GM18861 (cell line): ENCODE measurements around the gene ACP6.
"Not testable (repeated sequence)": the region's sequence is repeated elsewhere in the genome, so short reads cannot be mapped to it uniquely, and the experiment has no call there.

Experiments used
- ATAC-seq: cut with Tn5 transposase; IDR thresholded peaks from one replicate; pipeline ENCODE4 v1.9.1; 2021; ENCODE audit not compliant: unreplicated experiment

ACP6 gene

DNA sequence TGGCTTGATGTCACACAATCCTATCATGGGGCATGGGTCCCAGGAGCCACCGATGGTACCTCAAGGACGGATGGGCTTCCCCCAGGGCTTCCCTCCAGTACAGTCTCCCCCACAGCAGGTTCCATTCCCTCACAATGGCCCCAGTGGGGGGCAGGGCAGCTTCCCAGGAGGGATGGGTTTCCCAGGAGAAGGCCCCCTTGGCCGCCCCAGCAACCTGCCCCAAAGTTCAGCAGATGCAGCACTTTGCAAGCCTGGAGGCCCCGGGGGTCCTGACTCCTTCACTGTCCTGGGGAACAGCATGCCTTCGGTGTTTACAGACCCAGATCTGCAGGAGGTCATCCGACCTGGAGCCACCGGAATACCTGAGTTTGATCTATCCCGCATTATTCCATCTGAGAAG lies 46.3 kb downstream of the ACP6 start:
- no peak for ATAC-seq

DNA sequence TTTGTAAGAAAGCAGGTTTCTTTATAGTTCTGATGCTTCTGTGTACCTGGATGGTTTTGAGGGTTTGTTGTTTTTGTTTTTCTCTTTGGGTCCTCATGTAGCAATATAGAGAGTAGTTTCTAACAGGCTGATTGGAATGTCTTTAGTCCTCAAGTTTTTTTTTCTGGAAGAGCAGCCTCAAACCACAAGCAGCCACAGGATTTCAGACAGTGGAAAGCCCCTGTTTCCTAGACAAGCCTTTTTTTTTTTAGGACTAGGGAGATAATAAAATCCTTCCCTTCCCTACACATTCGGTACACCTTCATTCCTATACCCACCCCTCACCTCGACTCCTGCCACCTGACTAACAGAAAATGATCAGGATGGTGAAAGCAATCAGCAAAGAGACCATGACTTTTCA lies 47.6 kb downstream of the ACP6 start:
- no peak for ATAC-seq

DNA sequence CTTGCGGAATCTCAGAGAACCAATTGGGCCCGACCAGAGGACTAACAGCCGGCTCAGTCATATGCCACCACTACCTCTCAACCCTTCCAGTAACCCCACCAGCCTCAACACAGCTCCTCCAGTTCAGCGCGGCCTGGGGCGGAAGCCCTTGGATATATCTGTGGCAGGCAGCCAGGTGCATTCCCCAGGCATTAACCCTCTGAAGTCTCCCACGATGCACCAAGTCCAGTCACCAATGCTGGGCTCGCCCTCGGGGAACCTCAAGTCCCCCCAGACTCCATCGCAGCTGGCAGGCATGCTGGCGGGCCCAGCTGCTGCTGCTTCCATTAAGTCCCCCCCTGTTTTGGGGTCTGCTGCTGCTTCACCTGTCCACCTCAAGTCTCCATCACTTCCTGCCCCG lies 49.8 kb downstream of the ACP6 start:
- ATAC-seq, result no peak

DNA sequence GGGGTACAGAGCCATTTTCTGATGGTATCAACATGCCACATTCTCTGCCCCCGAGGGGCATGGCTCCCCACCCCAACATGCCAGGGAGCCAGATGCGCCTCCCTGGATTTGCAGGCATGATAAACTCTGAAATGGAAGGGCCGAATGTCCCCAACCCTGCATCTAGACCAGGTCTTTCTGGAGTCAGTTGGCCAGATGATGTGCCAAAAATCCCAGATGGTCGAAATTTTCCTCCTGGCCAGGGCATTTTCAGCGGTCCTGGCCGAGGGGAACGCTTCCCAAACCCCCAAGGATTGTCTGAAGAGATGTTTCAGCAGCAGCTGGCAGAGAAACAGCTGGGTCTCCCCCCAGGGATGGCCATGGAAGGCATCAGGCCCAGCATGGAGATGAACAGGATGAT lies 50.6 kb downstream of the ACP6 start:
- no peak for ATAC-seq

DNA sequence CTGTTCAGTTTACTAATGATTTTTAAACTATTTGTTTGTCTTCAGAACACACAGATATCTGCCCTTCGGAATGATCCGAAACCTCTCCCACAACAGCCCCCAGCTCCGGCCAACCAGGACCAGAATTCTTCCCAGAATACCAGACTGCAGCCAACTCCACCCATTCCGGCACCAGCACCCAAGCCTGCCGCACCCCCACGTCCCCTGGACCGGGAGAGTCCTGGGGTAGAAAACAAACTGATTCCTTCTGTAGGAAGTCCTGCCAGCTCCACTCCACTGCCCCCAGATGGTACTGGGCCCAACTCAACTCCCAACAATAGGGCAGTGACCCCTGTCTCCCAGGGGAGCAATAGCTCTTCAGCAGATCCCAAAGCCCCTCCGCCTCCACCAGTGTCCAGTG lies 51.6 kb downstream of the ACP6 start:
- no peak for ATAC-seq

DNA sequence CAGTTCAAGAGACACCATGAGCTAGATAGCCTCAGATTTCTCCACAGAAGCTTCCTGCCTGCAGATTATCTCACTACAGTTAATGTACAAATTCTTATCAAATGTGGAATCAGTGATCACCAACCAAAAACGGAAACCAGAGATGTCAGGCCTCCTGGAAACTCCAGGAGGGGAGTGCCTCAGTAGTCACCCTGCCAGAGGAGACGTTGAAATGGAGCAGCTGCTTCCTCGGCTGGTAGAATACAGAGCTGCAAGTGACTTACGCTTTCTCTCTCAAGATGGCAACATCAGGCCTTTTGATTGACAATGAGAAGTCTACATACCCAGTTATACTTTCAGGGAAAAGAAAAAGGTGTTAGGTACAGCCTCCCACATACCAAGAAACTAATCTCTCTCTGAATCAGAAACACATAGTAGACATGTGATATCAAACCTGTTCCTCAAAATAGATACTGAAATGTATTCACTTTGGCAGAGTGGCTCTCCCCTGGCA lies 52.2 kb downstream of the ACP6 start:
- ATAC-seq, result no peak

DNA sequence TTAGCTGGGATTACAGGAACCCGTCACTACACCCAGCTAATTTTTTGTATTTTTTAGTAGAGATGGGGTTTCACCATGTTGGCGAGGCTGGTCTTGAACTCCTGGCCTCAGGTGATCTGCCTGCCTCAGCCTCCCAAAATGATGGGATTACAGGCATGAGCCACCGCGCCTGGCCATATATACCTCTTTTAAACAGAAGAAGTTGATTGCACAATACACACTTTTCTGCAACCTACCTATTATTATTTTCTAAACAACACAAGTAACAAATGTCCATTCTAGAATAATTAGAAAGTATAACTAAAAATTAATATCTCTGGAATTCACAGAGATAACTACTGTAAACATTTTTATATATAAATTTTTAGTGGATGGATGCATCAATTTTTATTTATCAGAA lies 55.4 kb downstream of the ACP6 start:
- ATAC-seq, result not testable (repeated sequence)

DNA sequence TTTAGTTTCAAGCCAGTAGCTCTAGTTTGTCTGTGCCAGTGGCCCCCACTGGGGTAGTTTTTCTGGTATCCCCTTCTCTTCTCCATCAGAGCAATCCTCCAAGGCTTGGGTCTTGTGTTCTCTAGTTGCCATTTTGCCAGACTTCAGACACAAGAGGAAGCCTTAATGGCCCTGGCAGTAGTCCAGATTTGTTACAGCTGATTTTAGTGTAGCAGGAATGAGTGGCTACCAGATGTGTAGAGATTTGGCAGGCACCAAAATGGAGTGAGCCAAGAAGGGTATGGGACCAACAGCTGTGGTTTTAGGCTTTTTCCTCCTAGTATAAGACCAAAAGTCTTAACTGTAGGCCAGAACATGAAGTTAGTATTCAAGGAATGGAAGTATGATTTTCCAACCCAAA lies 56.8 kb downstream of the ACP6 start:
- no peak for ATAC-seq

DNA sequence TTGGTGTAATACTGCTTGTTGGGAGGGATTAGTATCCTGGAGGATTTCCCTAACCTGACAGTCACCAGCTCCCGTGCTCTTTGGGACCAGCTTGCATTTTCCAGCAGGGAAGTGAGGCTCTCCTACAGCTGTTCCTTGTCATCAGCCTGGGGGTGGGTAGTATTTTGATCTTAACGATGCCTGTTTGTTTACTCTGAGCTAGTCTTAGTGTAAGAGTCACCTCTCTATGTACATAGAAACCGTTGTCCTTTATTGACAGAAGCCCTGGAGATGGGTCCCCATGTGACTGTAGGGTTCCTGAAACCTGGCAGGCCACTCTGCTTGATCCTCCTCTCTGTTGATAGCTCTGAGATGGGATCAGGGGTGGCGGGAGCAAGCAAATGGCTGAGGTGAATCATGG lies 58.0 kb downstream of the ACP6 start:
- ATAC-seq, result no peak

DNA sequence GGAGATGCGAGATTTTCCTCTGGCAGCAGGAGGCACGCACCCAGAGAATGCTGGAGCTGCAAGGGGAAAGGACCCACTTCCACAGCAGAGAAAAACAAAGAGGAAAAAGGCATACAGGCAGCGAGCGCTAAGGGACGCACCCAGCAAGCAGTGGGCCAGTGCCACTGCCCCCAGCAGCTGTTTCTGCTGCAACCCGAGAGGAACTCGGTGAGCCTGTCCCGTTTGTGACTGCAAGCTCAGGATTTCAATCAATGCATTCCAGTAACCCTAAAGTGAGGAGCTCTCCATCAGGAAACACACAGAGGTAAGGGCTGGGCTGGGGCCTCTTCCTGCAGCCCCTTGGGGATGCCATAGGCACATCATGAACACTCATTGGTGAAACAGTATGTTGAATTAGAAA lies 58.7 kb downstream of the ACP6 start:
- no peak for ATAC-seq

DNA sequence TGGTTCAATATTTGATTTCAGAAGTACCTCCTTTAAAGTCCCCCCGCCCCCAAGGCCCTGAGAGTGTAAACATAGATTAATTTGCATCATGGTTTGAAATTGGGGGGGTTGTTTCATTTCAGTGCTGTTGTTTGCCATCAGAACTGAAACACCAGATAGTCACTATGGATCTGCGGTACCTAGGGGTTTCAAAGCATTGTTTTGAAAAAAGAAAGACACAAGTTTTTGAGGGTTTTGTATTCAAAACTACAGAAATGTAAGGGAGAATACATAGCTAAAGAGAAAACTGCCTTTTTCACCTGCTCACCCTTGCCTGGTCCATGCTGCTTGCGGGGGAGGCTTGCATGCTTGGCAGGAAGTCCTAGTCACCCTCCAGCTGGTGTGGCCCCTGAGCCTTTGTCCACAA lies 59.3 kb downstream of the ACP6 start:
- ATAC-seq, result peak; percentile 60

DNA sequence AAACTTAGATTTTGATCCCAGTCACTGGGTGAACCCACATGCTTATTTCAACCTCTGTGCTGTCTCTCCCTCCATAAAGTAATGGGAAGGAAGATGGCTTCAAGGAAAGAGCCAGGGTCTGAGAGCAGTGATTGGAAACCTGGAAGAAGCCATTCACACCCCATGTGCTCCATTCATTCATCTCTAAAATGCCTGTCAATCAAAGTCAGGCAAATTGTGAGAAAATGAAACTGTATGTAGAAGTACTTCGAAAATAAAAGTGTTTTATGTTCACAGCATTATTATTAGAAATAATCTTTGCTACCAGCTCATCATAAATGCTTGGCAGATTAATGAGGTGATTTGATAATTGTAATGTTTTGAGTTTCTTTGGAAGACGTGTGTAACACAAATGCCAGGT lies 61.0 kb downstream of the ACP6 start:
- ATAC-seq, result no peak

DNA sequence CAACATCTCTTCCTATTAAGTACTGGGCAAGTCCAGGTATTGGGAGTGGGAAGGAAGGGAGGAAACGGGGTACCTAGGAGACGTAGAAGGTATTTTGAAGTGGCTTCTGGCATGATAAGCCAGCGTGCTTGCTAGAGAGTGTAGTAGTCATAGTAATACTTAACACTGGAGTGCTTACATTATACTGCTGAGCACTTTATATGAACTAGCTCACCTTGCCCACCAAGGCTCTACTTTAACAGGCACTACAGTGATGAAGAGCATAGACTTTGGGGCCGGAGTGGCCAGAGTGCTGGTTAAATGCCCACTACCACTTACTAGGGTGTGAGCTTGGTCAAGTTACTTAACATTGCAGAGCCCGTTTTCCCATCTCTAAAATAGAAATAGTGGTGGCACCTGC lies 61.7 kb downstream of the ACP6 start:
- no peak for ATAC-seq

DNA sequence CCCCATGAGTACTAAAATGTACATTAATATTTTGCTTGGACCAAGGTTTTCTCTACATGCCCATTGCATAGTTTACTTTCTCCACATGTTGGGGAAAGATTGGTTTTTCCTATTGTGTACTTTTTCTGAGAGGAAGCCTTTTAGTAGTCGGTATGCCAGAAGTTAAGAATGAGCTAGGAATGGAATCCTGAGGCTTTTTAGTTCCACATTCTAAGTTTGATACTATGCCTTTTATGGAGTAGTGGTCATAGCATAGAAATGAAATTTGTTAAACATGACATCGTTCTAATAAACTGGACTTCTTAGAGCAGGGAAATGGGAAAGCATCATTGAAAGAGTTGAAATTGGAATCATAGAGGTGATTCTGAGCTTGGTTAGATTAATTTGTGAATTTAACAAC lies 64.7 kb downstream of the ACP6 start:
- ATAC-seq, result no peak

DNA sequence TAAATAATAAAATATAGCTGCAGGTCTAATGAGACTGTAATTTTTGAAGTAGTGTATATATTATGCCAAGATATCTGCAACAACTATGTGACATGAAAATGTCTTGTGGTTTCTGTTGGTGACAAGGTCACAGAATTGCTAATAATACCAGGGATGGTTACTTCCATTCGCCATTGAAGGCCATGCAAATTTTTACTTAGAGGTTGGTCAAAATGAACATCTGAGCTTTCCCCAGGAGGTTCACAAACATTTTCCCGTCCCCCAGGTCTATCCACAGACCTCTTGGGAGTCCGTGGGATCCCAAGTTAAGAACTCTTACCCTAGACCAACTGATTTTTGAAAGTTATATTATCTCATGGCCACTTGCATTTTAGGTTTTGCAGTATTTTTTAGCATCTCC lies 66.3 kb downstream of the ACP6 start:
- no peak for ATAC-seq

DNA sequence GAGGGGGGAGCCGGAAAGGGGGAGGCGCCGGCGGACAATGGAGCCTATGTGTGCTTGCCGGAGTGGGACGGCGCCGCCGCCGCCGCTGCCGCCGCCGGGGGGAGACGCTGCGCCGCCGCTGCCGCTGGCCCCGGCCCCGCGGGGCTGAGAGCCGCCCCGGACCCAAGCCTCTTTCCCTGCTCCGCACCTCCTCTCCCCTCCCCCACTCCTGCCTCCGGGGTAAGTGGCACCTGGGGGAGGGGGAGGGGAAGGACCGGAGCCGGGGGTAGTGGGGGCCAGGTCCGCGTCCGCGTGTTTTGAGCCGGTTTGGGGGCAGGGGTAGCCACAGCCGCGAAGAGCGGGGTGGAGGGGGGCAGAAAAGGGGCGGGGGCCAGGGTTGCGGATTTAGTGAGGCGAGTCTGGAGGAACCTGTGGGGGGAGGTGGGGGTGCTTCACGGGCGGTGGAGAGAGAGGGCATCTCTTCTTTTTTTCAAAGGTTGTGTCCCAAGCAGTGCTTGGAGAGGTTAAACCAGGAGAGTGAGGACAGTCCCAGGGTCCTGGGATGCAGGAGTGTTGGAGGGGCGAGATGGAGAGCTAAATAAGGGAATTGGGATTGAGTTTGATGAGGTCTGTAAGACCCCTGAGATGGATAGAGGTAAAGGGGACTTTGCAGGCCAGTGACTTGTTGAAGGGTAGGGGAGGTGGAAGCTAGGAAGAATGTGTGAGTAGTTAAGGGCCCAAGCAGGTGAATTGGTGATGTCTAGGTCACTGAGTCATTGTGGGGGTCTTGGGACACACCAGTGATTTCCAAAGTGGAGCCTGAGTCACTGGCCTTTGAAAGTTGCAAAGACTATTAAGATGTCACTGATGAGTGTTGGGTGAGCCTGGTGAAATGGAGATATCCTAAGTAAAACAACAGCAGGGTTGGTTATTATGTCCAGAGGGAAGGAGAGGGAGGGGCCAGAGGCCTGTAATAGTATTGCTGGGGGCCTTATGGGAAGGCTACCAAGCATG lies 69.9 kb downstream of the ACP6 start:
- ATAC-seq, result no peak

DNA sequence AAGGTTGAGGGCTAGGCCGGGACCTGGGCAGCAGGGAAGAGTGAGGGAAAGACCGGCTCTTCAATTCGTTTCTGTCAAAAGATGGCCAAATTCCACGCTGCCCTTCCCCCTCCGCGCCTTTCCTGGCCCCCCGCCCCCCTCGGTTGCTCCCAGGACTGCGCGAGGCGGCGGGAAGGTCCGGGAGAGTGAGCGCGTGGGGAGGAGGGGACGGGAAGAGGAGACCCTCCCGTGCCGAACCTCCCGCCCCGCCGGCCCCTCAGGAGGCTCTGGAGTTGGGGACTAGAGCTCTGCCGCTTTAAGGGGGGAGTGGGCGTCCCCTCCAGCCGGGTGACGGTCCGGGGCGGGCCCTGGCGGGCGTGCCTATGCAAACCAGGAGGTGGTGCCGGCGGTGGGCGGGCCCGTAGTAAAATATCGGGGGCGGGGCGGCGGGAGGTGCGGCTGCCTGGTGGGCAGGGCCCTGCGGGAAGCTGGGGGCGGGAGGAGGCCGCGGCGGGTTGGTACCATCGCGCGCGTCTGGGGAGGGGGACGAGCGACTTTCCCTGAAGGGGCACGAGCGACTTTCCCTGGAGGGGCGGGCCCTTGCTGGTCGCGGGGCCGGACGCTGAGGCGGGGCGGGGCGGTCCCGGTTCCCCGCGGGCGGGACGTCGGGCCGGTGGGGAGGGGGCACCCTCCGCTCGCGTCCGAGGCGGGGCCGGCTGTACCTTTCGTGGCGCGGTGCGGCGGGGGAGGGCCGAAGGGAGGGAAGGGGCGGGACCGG lies 70.8 kb downstream of the ACP6 start:
- ATAC-seq, result peak; percentile 55

DNA sequence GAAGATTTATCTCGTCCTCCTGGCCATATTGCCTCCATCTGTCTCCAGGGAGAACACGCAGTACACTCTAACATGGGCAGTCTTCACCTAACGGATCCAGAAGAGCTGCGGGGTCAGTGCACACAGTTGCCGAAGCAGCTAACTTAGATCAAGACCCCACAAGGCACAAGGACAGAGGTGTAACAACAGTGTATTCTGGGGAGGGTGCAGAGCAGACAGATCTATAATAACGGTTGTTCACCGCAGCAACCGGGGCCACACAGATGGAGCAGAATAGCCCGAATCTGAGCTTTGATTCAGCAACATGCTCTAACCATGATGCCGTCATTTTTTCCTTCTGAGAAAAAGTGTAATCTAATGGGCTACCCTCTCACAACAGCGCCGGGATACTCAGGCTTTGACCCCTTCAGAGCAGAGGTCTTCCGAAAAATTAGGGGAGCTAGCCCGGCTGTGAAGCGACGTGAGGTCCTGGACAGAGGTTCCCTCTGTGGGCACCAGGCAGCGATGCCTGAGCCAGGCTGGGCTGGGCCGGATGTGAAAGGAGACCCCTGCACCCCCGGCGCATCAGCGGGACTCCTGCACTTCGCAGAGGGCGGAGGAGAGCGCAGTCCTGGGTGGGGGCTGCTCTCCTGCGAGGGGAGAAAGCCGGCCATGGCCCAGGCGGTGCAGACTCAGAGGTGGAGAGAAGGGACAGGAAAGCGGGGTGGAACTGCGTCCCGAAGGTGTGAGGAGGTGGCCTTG lies 71.5 kb downstream of the ACP6 start:
- ATAC-seq, result no peak

DNA sequence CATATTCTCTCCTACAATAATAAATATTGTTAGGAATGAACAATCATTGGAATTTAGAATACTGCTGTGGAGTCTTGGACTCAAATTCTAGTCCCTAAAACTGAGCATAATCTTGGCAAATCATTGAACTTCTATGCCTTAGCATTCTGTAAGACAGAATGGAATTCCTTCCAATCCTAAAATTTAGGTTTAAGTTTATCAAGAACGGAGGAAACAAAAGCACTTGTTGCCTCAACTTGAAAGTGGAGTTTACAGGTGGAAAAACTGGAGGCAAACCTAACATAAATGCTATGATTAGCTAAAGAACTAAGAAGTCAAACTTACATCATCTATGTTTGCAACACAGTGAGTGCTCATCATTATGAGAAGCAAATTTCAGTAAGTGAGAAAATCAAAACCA lies 73.3 kb downstream of the ACP6 start:
- no peak for ATAC-seq
